Neutrophil (primary cell): ENCODE results near the gene SLC5A3.

ENCODE experiments used
- H3K27ac ChIP-seq: fragments of 200-600 bp; sonication (generic); 2 replicates; pipeline ENCODE4 v1.5.1; 2016; ENCODE audit warnings: mild to moderate bottlenecking, moderate library complexity
- H3K27me3 ChIP-seq: fragments of 200-600 bp; sonication (generic); 2 replicates; pipeline ENCODE4 v1.6.0; 2016; ENCODE audit warnings: mild to moderate bottlenecking
- H3K36me3 ChIP-seq: fragments of 200-600 bp; sonication (generic); 2 replicates; pipeline ENCODE4 v1.5.1; 2017
- H3K4me1 ChIP-seq, 2 experiments: fragments of 200-600 bp in 1 of 2; sonication (generic) in 1 of 2; 1 replicate in 1 of 2; 2 replicates in 1 of 2; pipeline versions ENCODE4 v1.5.1 to v1.6.1; 2013 to 2016; ENCODE audit warnings: low read depth in 1 of 2, low read length in 1 of 2, mild to moderate bottlenecking in 1 of 2, moderate library complexity in 1 of 2; ENCODE audit not compliant: control insufficient read depth in 1 of 2, insufficient read depth in 1 of 2
- H3K4me3 ChIP-seq, 2 experiments: fragments of 200-600 bp in 1 of 2; sonication (generic) in 1 of 2; 1 replicate in 1 of 2; 2 replicates in 1 of 2; pipeline ENCODE4 v1.5.1; 2013 to 2016; ENCODE audit warnings: low read depth in 1 of 2, low read length in 1 of 2, mild to moderate bottlenecking in 1 of 2, moderate library complexity in 1 of 2
- H3K9me3 ChIP-seq: fragments of 200-600 bp; sonication (generic); 2 replicates; pipeline ENCODE4 v1.5.1; 2016
- TF ChIP-seq, protein P1 (sequence below): fragments of 200-600 bp; sonication (generic); IDR thresholded peaks from 2 replicates; pipeline ENCODE4 v1.5.1; 2016; ENCODE audit warnings: antibody characterized with exemption

Gene SLC5A3

DNA sequence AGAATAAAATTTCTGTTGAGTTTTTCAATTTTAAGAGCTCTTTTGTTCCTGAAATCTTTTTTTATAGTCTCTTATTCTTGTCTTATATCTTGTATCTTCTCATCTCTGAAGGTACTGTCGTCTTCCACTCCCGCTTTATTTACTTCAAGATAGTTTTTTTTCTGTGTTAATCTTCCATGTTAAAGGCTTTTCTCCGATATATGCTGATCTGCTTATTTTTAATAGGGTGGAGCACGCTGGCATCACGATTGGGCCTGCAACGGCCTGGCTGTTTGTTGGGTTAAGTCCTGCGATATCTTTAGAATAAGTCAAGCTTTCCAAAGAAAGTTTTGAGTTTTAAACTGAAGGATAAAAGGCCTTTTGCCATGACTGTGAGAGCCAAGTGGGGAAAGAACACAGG, 35.7 kb downstream of the SLC5A3 start:
- Histone ChIP-seq H3K4me3 (no peak overlapping the region), H3K4me1 (no peaks in the 10 kb centered on the region), H3K27me3 (no peaks in the 10 kb centered on the region), H3K9me3 (no peaks in the 10 kb centered on the region), H3K36me3 (no peaks in the 10 kb centered on the region), H3K27ac (no peak overlapping the region)
- TF ChIP-seq, protein P1, sequence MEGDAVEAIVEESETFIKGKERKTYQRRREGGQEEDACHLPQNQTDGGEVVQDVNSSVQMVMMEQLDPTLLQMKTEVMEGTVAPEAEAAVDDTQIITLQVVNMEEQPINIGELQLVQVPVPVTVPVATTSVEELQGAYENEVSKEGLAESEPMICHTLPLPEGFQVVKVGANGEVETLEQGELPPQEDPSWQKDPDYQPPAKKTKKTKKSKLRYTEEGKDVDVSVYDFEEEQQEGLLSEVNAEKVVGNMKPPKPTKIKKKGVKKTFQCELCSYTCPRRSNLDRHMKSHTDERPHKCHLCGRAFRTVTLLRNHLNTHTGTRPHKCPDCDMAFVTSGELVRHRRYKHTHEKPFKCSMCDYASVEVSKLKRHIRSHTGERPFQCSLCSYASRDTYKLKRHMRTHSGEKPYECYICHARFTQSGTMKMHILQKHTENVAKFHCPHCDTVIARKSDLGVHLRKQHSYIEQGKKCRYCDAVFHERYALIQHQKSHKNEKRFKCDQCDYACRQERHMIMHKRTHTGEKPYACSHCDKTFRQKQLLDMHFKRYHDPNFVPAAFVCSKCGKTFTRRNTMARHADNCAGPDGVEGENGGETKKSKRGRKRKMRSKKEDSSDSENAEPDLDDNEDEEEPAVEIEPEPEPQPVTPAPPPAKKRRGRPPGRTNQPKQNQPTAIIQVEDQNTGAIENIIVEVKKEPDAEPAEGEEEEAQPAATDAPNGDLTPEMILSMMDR, result no peak

DNA sequence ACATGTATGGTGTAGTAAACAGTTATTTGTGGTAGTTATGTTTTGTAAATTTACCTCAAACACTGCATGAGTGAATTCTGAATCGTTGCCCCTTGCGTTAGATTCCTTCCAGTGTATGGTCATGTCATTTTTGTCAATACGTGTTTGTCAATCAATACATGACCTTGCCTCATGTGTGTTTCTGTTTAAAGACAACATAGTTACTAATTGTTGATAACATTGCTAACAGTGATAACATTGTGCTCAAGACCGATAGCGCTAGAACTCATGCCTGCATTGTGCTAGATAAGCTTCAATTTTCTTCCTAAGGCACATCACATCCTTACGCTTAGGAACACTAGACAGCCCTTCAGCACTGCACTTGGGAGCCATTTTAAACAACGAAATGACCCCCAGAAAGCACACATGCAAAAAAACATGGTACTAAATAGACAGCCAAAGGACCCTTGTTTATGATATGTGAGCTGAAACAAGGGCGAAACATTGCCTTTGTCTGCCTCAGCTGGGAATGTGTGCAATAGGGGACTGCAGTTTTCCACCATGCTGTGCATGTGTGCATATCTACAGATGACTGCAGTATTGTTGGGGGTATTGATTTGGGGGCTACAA, 37.3 kb downstream of the SLC5A3 start:
- Histone ChIP-seq H3K36me3 (no peaks in the 10 kb centered on the region), H3K9me3 (no peaks in the 10 kb centered on the region), H3K4me3 (no peak overlapping the region), H3K27me3 (no peaks in the 10 kb centered on the region), H3K4me1 (no peaks in the 10 kb centered on the region), H3K27ac (no peak overlapping the region)
- TF ChIP-seq, protein P1, result no peak

GRCh38 chr21:34112316-34113033, 39.1 kb downstream of the SLC5A3 start:
- H3K9me3 ChIP-seq, result no peaks in the 10 kb centered on the region
- no peak overlapping the region for H3K4me3 ChIP-seq
- TF ChIP-seq, protein P1, result no peak
- H3K4me1 ChIP-seq, result no peaks in the 10 kb centered on the region
- no peaks in the 10 kb centered on the region for H3K27me3 ChIP-seq
- no peaks in the 10 kb centered on the region for H3K36me3 ChIP-seq
- H3K27ac ChIP-seq, result no peak overlapping the region

DNA sequence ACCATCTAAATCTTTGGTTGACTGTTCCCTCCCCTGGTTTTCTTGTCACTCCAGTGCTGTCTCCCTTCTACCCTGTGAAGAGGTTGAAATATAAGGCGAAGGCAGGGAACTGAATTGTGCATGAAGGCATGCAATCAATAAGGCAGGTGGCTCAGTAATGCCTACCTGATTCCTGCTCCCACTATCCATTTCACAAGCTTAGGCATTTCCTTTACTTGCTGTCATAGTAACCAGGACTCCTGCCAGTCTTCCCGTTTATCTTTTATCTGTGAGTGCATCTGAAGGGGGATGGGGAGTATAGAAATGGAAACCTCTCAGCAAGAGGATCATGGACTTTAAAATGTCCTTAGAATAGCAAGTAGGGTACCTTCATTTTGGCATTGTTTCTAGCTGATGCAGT, 40.5 kb downstream of the SLC5A3 start:
- H3K4me1 ChIP-seq, result no peaks in the 10 kb centered on the region
- H3K27me3 ChIP-seq, result no peaks in the 10 kb centered on the region
- H3K36me3 ChIP-seq, result no peaks in the 10 kb centered on the region
- H3K27ac ChIP-seq, result no peak overlapping the region
- no peaks in the 10 kb centered on the region for H3K9me3 ChIP-seq
- no peak overlapping the region for H3K4me3 ChIP-seq
- TF ChIP-seq, protein P1, result no peak

- H3K4me3 ChIP-seq, result no peak overlapping the region
- TF ChIP-seq, protein P1, result no peak
- H3K36me3 ChIP-seq, result no peaks in the 10 kb centered on the region
- no peak overlapping the region for H3K27ac ChIP-seq
- no peaks in the 10 kb centered on the region for H3K4me1 ChIP-seq
- H3K27me3 ChIP-seq, result no peaks in the 10 kb centered on the region
- no peaks in the 10 kb centered on the region for H3K9me3 ChIP-seq
These were observed 41.8 kb downstream of the SLC5A3 start for GRCh38 chr21:34115160-34115559.
